DOHH2 (cell line): ENCODE measurements around the gene TUBB4B.

Experiments
- CTCF ChIP-seq: fragments of 200-600 bp; sonication (generic); IDR thresholded peaks from one replicate; pipeline ENCODE4 v1.5.1; 2014; ENCODE audit warnings: antibody characterized with exemption, mild to moderate bottlenecking, low read depth, low read length; ENCODE audit not compliant: poor library complexity, severe bottlenecking
- EZH2phosphoT487 ChIP-seq: fragments of 200-600 bp; sonication (generic); IDR thresholded peaks from 2 replicates; pipeline ENCODE4 v1.6.1; 2017; ENCODE audit warnings: borderline replicate concordance, mild to moderate bottlenecking, antibody characterized with exemption, low read length, moderate library complexity, mixed read lengths

- no peak for TF ChIP-seq CTCF
- TF ChIP-seq EZH2phosphoT487, result no peak
These were observed 29.6 kb upstream of the TUBB4B start for GRCh38 chr9:137211532-137211931.
